Measurements from ENCODE around the gene PIGN.
"Not testable (repeated sequence)": the region's sequence is repeated elsewhere in the genome, so short reads cannot be mapped to it uniquely, and the experiment has no call there.

Gene PIGN

DNA sequence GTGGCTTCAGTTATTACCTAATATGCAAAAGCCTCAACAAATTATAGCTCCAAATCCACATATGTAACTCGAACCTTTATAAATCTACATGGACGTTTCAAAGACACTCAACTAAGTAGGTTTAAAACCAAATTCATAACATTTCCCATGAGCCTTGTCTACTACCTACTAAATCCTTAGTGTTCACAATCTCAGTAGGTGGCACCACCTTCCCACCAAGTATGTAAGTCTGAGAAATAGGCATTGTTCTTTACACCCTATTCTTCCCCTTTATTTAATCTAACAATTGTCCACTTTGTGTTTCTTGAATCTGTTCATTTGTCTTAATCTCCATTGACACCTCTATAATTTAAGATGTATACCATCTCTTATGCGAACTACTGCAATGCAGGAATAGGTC lies 4.6 kb downstream of the PIGN start:
- no peak for DNase-seq (ENCODE audit: low read depth in 3 of 3)

GRCh38 chr18:62179213-62179612 lies 7.6 kb downstream of the PIGN start:
- no peak for DNase-seq (ENCODE audit: low read depth in 3 of 3)

- no peak for DNase-seq (ENCODE audit: low read depth in 3 of 3)
These were observed 9.6 kb downstream of the PIGN start for GRCh38 chr18:62177271-62177670.

GRCh38 chr18:62175521-62175920 lies 11.3 kb downstream of the PIGN start:
- no peak for DNase-seq (ENCODE audit: low read depth in 3 of 3)

DNA sequence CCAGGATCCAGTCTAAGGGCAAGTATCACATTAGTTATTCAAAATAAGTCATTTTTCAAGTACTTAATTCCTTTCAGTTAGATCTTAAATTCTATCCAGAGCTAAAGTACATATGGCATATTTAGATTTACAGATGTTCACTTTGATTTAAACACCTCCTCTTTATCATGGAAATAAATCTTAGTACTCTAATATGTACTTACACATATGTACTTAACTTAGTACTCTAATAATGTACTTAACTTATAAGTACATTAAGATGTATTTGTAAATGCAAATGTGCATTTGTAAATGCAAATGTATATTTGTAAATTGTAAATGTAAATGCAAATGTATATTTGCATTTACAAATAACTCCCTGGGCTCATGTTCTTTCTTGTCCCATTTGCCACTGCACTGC lies 14.6 kb downstream of the PIGN start:
- DNase-seq (ENCODE audit: low read depth in 3 of 3), result no peak

DNA sequence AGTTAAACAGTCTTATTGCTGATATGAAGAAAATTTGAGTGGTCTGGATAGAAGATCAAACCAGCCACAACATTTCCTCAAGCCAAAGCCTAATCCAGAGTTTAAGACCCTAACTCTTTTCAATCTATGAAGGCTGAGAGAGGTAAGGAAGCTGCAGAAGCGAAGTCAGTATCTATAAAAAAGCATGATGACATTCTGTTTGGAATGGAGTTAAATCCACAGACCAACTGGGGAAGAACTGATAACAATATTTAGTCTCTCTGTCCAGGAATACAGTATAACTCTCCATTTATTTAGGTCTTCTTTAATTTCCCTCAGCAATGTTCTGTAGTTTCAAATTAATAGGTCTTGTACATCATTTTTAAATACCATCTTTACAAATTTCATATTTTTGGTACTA lies 16.0 kb downstream of the PIGN start:
- DNase-seq (ENCODE audit: low read depth in 3 of 3), result no peak

DNA sequence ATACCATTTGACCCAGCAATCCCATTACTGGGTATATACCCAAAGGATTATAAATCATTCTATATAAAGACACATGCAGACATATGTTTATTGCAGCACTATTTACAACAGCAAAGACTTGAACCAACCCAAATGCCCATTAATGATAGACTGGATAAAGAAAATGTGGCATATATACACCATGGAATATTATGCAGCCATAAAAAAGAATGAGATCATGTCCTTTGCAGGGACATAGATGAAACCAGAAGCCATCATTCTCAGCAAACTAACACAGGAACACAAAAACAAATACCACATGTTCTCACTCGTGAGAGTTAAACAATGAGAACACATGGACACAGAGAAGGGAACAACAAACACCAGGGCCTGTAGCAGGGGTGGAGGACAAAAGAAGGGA lies 20.3 kb downstream of the PIGN start:
- not testable (repeated sequence) for DNase-seq (ENCODE audit: low read depth in 3 of 3)

DNA sequence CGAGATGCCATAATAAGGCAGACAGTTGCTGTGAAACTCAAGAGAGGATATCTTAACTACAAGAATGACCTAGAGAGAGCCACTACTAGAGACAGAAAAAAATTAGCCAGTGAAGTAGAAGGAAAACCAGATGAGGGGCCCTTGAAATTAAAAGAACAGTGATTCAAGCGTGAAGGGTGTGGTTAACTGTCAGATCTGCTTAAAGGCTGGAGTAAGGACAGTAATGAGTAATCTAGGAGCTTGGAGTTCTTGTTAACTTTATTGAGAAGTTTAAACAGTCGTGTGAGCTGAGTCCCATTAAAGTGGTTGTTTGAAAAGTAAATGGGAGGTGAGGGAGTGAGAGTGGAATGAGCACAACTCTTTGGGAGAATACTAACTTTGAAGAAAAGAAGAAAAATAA lies 21.3 kb downstream of the PIGN start:
- no peak for DNase-seq (ENCODE audit: low read depth in 3 of 3)

DNA sequence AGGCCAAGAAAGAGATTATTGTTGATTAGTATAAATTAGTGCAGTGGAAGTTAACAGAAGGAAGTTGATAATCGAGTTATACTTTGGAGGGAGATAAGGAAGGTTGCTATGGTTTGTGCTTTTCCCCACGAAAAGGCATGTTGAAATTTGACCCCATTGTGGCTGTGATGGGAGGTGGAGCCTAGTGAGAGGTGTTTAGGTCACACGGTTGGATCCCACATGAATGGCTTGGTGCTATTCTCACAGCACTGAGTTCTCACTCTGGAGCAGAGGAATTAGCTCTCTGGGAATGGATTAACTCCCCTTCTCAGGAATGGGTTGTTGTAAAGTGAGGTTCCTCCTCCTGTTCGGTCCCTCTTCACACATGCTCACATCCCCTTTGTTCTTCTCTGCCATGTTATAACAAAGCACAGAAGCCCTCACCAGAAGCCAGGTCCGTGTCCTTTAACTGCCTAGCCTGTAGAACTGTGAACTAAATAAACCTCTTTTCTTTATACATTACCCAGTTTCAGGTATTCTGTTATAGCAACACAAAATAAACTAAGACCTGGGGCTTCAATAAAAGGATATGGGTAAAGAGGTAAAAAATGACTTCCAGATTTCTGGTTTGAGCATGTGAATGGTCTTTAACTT lies 21.9 kb downstream of the PIGN start:
- no peak for DNase-seq (ENCODE audit: low read depth in 3 of 3)

- no peak for DNase-seq (ENCODE audit: low read depth in 3 of 3)
These were observed 22.5 kb downstream of the PIGN start for GRCh38 chr18:62164310-62164709.

DNA sequence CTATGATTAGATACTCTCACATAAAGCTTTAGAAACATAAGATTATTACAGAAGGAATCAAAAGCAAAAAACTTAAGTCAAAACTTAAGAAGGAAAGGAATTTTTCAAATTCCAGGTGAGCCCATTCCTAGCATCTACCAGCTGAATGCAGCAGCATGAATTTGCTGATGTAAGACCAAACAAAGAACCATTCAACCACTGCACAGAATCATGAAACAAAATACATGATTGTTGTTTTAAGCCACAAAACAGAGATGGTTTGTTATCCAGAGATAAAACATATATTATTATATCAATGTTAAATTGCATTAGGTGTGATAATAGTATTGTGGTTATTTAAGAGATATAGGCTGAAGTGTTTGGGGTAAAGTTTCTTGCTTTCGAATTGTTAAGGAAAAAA lies 29.0 kb downstream of the PIGN start:
- DNase-seq (ENCODE audit: low read depth in 3 of 3), result no peak

DNA sequence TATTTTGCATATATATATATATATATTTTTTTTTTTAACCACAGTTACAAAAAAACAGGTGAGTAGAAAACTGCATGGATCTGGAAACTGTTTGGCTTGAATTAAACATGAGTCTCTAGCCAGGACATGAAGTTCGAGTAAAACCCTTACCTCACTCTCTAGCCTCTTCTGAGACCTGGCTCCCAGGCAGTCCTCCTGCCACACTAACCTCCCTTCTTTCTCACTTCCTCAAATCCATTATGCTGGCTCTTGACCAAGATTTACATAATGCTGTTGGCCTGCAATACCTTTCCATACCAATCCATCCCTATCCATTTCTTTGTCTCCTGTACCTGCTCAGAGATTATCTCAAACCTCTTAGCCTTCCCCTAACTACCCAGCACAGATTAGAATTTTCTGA lies 34.0 kb downstream of the PIGN start:
- DNase-seq (ENCODE audit: low read depth in 3 of 3), result no peak

DNA sequence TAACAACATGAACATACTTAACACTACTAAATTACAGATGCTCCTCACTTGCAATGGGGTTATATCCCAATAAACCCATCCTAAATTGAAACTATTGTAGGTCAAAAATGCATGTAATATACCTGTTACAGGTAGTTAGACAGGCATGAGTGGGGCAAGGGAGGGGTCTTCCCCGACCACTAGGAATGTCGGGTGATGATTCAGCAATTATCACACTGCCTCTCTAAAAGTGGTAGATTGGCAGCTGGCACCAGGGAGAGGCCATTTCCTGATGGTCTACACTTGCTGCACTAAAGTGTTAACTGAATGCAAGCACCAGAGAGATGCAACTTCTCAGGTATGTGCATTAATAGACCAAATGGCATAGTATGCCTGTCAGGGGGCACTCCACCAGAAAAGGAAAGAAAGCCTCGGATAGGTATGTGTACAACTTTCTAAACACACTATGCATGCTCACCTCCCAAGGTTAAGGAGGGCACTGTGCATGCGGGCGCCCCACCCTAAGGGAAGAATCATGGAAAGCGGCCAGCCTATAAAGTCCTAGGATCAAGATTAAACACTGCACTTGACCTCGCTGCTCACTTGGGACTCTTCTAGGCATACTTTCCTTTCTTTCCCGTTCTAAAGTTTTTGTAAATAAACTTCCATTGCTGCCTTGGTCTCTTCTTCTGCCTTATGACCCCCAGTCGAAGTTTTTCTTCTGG lies 35.6 kb downstream of the PIGN start:
- no peak for DNase-seq (ENCODE audit: low read depth in 3 of 3)

GRCh38 chr18:62144338-62144737 lies 42.5 kb downstream of the PIGN start:
- DNase-seq (ENCODE audit: low read depth in 3 of 3), result no peak

DNA sequence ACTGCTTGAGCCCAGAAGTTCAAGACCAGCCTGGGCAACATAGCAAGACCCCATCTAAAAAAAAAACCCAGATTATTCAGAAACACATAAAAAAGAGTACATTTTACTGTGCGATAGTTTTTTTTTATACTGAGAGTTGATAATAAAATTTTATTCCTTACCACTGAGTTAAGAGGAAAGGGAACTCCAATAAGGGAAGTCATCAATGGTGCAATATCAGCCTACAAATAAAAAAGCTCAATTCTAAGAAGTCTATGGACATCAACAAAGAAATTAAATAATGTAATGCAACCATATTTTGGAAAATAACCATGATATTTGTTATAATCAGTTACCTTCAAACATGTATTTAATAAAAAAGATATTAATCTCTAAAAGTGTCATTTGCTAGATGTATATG lies 46.6 kb downstream of the PIGN start:
- DNase-seq (ENCODE audit: low read depth in 3 of 3), result no peak

- DNase-seq (ENCODE audit: low read depth in 3 of 3), result no peak
These were observed 48.2 kb downstream of the PIGN start for GRCh38 chr18:62138461-62139235.

GRCh38 chr18:62131301-62131909 lies 55.5 kb downstream of the PIGN start:
- DNase-seq (ENCODE audit: low read depth in 3 of 3), result peak; percentile 32 to 70 (median 34)

- no peak for DNase-seq (ENCODE audit: low read depth in 3 of 3)
These were observed 58.7 kb downstream of the PIGN start for GRCh38 chr18:62128157-62128556.

DNA sequence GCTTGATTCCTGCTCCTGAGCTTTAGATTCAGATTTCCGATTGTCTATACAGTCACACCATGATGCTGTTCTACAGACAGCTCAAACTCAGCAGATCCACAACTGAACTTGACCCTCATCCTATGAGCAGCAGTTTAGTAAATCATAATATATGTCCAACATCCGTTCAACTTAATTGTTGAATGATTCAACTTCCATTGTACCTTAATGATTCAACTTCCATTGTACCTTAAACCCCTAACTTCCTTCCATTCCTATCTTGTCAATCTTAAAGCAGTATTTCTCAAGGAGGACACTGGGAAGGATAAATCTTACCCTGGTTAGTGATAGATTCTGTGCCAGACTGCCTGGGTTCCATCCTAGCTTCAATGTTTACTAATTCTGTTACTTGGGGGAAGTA lies 60.1 kb downstream of the PIGN start:
- DNase-seq (ENCODE audit: low read depth in 3 of 3), result no peak

DNA sequence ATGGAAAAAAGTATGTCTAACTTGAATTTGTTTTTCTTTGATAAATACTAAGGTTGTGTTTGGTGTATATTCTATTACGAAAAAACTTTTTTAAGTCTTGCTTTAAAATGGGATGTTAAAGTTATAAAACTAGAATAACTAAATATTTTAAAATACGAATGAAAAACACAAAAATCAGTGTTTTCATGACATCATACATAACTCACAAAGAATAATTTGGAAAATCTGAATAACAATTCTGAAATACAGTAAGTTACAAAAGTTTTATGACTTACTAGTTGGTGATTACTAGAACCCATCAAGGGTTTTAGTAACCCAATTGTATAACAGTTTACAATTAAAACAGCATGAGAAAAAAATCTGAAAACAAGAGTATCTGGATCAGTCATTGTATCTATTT lies 61.2 kb downstream of the PIGN start:
- DNase-seq (ENCODE audit: low read depth in 3 of 3), result no peak

- no peak for DNase-seq (ENCODE audit: low read depth in 3 of 3)
These were observed 64.5 kb downstream of the PIGN start for GRCh38 chr18:62122330-62122729.

DNA sequence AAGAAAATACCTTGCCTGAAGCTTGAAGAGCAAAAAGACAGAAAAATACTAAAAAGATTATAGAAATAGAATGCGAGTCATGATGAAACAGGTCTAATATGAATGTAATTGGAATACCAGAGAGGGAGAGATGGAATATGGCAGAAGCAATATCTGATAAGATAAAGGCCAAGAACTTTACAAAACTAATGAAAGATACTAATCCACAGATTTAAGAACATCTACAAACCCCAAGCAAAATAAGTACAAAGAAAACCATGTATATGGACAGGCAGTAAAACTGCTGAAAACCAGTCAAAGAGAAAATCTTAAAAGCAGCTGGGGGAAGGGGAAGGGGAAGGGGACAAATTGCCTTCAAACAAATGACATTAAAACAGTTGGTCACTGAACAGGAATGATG lies 67.0 kb downstream of the PIGN start:
- DNase-seq (ENCODE audit: low read depth in 3 of 3), result no peak

DNA sequence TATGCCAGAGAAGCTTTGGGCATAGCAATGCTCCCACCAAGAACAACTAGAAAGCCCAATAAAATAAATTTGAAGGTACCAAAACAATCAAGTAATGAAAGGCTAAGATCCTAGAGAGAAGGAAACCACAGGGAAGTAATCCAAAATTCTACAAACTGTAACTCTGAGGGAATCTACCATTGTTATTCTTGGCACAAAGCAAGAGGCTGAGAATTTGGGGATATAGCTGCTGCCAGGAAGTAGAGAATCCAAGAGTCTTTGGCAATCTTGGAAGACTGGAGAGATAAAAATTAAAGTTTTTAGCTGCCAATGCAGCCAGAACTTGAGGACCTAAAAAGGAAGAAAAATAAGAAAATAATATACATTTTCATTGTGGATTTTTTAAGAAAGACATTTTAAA lies 68.5 kb downstream of the PIGN start:
- no peak for DNase-seq (ENCODE audit: low read depth in 3 of 3)

All from stimulated activated CD4-positive, alpha-beta T cell treated with anti-CD3 and anti-CD28 coated beads, TNF-alpha, amount 100 ng/mL, for 48 hours (primary cell).